DMS 273 (cell line): ENCODE measurements around the gene PPIP5K2.
"Not testable (repeated sequence)": the region's sequence is repeated elsewhere in the genome, so short reads cannot be mapped to it uniquely, and the experiment has no call there.

Experiments
- DNase-seq: peaks from one replicate; lab custom pipeline; 2025; ENCODE audit not compliant: unreplicated experiment; lab: John Stamatoyannopoulos, UW

The PPIP5K2 gene

DNA sequence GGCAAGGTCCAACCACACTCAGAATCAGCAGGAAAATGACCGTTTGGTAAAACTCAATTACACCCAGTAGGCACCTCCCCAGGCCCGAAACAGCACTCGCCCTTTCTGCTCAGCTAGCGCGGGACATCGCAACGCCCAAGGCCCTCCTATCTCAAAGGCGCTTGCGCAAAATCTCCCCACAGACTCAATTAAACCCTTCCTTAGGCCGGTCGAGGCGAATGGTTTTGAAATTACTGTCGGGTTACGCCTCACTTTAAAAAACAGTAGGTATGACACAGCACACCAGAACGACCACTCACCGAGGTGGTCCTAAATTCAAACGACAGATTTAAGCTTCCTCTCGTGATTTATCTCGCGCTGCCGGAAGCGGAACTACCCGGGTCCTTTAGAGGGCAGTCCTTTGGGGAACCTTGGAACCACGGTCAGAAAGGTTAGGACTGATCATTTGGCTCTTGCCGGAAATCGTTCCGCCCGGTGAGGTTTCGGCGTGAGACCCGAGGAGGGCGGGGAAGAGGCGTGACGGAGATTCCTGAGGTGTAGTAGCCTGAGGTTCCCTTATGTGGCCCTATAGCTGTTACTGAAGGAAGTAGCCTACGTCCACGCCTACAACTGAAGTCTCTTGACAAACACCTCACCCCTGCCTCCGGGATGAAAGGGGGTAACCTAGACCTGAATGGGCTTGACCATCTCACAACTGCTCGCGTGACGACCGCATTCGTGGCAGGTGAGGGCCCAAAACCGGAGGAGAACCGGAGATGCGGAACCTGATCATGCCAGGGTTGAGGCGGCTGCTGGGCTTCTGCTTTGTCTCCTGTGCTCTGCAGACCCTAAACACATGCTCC is at the start of gene PPIP5K2, which contains the start of gene GIN1:
Gene PPIP5K2, plus strand, starts transcription at position 537 of the 842 bp plus-strand sequence. CDS start 9,289 bp downstream, outside the sequence.
Gene GIN1, minus strand, starts transcription at position 374 of the 842 bp plus-strand sequence. CDS start 11,431 bp downstream, outside the sequence.
- peak; percentile 99 for DNase-seq

DNA sequence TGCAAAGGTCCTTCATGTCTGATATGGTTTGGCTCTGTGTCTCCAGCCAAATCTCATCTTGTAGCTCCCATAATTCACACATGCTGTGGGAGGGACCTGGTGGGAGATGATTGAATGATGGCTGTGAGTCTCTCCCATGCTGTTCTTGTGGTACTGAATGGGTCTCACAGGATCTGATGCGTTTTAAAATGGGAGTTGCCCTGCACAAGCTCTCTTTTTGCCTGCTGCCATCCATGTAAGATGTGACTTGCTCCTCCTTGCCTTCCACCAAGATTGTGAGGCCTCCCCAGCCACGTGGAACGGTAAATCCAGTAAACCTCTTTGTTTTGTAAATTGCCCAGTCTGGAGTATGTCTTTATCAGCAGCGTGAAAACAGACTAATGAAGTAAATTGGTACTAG is 46.6 kb upstream of the PPIP5K2 start:
- DNase-seq, result not testable (repeated sequence)

DNA sequence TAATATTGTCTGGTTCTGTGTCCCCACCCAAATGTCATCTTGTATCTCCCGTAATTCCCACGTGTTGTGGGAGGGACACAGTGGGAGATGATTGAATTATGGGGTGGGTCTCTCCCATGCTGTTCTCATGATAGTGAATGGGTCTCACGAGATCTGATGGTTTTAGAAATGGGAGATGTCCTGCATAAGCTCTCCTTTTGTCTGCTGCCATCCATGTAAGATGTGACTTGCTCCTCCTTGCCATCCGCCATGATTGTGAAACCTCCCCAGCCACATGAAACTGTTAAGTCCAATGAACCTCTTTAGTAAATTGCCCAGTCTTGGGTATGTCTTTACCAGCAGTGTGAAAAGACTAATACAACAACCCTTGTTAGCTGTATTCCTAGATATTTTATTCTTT is 44.7 kb upstream of the PPIP5K2 start:
- DNase-seq, result no peak

DNA sequence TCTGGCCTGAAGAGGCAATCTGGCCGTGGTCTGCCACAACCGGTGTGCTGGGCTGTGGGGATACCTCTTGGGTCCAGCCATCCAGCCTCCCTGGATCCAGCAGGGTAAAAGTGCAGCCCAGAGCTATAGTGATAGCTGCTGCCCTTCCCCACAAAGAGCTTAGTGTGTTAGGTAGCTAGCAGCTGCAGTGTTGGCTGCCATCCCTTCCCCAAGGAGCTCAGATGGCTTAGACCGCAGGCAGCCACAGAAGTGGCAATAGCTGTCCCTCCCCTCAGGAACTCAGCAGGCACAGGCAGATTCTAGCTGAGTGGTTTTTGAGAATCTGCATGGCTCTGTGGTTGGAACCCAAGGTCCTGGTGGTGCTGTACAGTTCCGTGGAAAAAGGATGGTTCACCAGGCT is 40.3 kb upstream of the PPIP5K2 start:
- DNase-seq, result no peak

DNA sequence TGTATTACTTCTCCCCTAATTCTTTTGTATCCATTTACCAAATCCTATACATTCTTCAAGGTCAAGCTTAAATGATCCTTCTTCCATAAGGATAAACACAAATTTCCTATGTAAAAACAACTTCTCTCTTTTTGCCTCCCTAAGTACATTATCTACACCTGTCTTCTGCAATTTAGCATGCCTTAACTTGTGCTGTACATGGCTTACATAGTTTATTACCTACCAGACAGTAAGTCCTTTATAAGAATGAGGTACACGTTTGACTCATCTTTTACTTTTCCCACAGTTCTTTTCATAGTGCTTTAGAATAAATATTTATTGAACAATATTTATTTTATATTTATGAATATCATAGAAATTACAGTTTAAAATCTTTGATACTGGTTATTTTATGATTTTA is 33.6 kb upstream of the PPIP5K2 start:
- DNase-seq, result no peak

DNA sequence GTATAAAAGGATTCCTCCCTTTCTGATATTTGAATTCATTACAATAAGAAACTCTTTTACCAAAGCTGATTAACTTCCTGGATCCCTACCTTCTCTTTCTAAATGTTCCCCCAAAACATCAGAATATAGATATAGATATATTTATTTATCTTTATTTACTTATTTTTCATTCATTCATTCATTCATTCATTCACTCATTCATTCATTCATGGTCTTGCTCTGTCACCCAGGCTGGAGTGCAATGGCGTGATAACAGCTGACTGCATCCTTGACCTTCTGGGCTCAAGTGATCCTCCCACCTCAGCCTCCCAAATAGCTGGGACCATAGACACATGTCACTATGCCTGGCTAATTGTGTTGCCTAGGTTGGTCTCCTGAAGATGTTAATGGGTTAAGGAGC is 30.8 kb upstream of the PPIP5K2 start:
- no peak for DNase-seq

DNA sequence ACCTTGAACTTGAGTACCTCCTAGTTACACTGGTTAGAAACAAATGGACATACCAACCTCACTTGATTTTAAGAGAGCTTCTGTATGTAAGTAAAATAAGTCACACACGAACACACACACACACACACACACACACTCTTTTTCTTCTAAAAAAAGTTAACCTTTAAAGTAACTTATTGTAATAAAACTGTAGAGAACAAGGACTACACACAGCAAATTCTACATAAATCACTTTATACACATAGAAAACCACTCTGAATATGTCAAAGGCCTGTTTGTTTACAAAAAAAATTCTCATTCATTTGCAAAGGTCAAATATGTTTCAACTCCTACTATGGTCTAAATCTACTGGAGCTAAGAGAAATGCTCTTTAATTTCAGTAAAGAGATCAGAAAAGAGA is 29.3 kb upstream of the PPIP5K2 start:
- DNase-seq, result no peak

DNA sequence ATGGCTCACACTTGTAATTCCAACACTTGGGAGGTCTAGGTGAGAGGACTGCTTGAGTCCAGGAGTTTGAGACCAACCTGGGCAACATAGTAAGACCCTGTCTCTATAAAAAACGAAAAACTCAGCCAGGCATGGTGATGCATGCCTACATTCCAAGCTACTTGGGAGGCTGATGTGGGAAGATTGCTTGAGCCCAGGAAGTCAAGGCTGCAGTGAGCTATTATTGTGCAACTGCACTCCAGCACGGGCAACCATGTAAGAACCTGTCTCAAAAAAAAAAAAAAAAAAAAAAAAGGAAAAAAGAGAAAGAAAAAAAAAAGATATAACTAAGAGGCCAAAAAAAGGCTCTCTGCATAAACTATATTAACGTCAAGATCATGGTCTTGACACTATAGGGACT is 27.4 kb upstream of the PPIP5K2 start:
- no peak for DNase-seq

DNA sequence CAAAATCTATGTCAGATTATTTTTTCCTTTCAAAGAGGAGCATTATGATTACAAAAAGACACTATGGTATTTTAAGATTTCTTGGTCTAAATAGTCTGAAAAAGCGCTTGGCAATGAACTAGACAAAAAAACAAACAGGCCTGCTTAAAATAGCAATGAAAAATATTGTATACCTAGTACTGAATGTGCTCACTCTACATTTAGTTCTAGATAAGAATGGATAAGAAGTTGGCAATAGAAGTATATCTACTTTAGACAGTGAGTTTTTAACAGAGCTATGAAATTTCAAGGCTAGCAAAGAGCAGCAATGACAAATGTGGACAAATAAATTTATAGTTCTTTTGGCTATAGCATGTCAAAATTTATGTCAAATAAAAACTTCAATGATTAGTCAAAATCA is 26.4 kb upstream of the PPIP5K2 start:
- DNase-seq, result no peak

DNA sequence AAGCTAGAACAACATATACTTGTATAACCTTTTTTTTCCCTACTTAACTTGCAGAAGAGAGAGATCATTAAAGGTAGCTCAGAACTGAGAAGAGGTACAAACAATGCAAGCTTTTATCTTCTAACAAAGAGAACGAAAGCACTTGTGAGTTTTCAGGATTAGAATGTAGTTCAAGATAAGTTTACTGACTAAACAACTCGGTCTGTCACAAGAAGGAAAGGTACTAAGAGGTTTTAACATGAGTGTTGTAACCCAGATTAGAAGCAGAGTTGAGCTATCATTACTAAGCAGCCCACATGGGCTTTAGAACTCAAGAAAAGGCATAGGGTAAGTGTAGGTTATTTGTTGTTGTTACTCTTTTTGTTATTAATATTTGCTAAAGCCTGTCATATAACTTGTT is 25.4 kb upstream of the PPIP5K2 start:
- no peak for DNase-seq

DNA sequence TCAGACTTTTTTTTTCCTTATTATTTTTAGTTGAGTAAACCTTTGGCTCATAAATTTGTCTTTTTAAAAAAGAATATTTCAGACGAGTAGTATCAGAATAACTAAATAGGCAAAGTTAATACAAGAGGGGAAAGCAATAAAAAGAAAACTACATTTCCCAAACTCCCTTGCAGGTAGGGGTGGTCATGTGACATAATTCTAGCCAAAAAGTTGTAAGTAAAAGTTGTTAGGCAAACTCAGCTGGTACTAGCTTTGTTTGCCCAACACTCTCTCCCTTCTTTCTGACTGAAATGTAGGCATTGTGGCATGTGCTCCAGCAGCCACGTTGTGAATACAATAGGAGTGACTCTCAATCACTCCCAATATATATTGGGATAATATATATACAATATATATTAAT is 21.1 kb upstream of the PPIP5K2 start:
- DNase-seq, result peak; percentile 7

DNA sequence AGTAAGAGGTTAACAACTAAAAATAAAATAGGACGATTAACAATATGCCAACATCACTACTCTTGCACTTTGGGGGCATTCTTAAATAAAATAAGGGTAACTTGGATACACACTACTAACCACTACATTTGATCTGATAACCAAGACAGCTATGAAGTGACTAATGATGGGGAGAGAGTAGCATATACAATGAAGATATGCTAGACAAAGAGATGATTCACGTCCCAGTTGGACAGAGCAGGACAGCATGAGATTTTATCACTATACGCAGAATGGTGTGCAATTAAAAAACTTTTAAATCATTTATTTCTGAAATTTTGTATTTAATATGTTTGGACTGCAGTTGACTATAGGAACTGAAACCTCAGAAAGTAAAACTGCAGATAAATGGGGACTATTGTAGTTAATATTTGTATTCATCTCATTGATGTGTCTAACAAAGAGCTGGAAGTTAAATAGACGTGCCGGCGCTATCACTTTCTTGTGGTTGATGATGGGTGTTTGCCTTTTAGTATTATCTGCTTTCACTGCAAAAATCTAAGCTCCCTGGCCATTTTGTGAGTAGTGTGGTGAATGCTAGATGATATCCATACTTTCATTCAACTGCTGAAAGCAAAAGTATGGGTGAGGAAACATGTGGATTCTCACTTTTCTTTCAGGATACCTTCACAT is 18.9 kb upstream of the PPIP5K2 start:
- DNase-seq, result no peak

DNA sequence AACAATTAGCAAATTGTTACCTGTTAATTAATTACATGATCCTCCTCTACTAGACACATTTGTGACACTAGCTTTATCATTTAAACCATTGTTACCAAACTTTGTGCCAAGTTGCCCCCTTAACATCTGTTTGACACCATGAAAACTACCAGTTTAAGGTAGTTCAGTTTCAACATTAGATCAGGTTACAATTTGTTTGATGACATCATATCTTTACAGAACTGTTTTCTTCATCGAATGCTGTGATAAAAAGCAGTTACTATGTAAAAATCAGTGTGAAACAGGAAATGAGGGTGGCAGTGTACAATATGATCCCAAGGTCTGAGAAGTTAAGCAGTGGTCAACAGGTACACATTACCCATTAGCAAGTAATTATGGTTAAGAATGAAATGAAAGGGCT is 17.9 kb upstream of the PPIP5K2 start:
- peak; percentile 4 for DNase-seq

DNA sequence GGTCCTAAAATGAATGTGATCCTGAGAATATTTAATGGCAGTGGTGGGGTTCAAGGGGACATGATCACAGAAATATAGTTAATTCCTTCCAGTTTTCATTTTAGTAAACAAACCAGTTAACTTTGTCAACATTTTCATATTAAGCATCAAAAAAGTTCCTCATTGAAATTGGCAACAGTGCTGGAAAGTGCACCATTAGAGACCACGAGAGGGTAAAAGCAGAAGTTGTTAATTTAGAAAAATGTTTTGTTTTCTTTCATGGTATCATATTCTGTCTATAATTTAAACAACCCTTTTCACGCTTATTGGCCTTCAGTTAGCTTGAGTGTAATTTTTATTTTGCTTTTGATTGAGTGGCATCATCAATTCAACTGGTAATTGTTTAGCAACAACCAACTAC is 12.0 kb upstream of the PPIP5K2 start:
- DNase-seq, result no peak

DNA sequence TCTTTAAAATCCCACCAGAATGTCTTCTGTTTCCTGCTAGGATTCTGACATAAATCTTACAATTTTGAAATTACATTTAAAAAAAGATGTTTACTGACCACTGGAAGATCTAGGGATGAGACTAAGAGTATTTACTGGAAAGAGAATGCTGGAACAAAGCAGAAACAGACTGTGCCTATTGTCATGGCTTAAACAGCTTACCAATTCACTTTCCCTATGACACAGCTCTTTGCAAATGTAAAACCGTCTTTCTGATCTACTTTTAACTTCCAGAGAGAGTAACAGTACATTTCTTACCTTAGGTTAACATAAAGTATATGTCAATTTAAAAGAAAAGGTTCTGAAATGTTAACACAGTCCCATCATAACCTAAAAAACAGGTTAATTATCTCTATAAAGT is 10.8 kb upstream of the PPIP5K2 start:
- DNase-seq, result no peak

DNA sequence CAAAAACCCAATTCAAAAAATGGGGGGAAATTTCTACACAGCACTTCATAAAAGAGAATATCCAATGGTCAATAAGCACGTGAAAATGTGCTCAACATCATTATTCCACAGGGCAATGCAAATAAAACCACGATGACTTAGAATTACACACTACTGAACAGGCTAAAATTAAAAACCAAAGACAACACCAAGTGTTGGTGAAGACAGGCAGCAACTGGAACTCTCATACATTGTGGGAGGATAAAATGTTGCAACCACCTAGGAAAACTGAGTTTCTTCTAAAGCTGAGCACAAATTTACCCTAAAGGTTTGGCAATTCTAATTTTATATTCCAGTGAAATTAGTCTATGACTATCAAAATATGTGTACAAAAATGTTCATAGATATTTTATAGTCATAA is 9.7 kb upstream of the PPIP5K2 start:
- DNase-seq, result no peak

DNA sequence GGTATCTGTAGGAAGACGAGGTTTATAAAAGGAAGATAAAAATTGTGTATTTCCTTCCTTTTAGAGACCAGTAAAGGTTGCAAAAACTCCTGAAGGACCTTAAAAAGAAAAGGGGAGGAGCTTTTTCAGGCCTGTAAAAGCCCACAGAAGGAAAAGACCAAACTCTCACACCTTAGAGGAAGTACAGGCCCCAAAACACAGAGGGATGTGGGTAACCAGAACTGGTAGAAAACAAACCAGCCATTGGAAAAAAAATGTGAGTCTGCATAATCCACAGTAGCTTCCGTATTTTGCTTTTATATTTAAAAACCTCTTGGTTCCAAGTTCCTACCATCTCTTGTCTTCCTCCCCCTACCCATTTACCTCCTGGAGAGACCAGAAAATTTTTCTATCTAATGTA is 8.6 kb upstream of the PPIP5K2 start:
- DNase-seq, result no peak

DNA sequence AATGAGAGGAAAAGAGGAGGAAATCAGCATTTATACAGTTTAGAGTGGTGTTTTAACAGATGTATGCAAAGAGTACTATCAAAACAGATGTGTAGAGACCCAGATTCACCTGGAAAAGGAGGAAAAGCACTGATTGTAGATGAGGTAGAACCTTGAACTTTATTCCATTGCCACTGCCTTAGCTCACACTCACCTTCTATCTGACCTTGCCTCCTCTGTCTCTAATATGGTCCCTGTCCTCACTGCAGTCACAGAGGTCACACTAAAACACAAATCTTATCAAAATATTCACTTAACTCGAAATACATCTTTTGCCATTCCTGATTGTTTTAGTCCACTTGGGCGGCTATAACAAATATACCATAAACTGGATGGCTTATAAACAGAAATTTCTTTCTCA is 7.2 kb upstream of the PPIP5K2 start:
- no peak for DNase-seq

DNA sequence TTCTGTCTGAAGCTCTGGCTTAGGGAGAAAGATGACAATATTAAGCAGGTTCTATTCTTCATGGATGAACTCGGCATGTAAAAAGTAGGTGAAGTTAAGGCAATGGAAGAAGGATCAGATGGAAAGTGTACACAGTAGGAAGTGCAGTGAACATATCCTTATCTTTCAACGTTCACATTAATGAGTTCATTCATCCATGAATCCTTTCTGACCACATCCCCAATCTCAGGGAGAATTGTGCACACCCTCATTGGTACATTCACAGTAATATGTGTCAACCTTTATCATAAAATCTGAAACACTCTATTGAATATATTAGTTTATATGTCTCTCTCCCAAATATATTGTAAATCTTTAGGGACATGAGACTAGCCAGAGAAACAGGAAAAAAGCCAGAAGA is 5.7 kb upstream of the PPIP5K2 start:
- DNase-seq, result no peak

DNA sequence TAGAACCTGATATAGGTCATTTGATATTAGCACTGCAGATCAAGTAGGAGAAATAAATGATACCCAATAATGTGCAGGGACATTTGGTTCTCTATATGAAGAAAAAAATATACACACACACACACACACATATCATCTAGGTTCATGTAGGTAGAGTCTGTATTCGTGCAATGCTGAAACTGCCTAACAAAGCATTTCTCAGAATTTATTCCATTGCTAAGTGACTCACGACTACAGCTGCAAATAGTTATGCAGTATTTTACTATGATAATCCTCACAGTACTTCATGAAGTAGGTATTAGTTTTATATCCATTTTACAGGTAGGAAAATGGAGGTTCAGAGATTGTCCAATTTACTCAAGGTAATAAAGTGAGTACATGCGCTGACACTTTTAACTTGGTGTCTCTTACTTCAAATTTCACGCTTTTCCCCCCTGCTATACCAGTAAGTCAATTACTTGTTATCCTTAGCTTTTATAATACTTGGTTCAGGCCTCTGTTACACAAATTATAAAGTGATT is 2.6 kb upstream of the PPIP5K2 start:
- no peak for DNase-seq

DNA sequence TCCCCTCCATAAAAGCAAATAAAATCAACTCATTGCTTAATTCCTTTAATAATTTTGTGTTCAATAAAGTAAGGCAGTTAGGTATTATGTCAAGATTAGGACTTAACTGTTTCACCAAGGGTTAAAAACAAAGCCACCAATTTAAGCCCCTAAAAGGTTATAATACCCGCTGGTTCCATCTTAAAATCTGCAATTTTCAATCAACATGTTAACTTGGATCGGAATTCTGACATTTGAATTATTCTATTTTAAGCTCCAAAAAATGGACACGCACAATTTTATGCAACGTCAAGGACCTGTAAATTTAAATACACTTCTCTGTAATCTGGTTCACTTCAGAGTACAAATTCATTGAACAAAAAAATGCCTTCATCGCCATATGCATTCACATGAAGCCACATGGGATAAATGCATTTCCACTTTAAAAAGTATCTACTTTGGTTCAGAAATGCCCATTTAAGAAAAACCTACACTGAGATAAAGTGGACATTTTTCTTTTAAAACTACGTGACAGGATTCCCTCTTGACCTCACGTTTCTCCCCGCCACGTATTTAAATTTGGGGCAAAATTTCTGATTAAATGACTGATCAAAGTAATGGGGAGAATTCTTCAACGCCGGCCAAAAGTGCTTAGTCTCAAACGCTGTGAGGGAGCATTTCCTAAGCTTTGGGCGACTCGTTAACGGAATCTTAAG is 884 bp upstream of the PPIP5K2 start:
- DNase-seq, result peak; percentile 69
